ENCODE results near the gene HRH1. TPM values are rescaled to one million over a fixed set of nuclear protein-coding genes. Genes with fewer than 3 reads are reported as not detected.
"Not testable (repeated sequence)": the region's sequence is repeated elsewhere in the genome, so short reads cannot be mapped to it uniquely, and the experiment has no call there.

HRH1 gene, protein sequence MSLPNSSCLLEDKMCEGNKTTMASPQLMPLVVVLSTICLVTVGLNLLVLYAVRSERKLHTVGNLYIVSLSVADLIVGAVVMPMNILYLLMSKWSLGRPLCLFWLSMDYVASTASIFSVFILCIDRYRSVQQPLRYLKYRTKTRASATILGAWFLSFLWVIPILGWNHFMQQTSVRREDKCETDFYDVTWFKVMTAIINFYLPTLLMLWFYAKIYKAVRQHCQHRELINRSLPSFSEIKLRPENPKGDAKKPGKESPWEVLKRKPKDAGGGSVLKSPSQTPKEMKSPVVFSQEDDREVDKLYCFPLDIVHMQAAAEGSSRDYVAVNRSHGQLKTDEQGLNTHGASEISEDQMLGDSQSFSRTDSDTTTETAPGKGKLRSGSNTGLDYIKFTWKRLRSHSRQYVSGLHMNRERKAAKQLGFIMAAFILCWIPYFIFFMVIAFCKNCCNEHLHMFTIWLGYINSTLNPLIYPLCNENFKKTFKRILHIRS
- total RNA-seq (not detected), total RNA-seq (0 to 25.3 (median 1.5) reads per million in 172 experiments)
- polyA plus RNA-seq (2013, experiment 1 of 2): 0.25 TPM
- polyA plus RNA-seq (2013, experiment 2 of 2): 0.19 TPM

DNA sequence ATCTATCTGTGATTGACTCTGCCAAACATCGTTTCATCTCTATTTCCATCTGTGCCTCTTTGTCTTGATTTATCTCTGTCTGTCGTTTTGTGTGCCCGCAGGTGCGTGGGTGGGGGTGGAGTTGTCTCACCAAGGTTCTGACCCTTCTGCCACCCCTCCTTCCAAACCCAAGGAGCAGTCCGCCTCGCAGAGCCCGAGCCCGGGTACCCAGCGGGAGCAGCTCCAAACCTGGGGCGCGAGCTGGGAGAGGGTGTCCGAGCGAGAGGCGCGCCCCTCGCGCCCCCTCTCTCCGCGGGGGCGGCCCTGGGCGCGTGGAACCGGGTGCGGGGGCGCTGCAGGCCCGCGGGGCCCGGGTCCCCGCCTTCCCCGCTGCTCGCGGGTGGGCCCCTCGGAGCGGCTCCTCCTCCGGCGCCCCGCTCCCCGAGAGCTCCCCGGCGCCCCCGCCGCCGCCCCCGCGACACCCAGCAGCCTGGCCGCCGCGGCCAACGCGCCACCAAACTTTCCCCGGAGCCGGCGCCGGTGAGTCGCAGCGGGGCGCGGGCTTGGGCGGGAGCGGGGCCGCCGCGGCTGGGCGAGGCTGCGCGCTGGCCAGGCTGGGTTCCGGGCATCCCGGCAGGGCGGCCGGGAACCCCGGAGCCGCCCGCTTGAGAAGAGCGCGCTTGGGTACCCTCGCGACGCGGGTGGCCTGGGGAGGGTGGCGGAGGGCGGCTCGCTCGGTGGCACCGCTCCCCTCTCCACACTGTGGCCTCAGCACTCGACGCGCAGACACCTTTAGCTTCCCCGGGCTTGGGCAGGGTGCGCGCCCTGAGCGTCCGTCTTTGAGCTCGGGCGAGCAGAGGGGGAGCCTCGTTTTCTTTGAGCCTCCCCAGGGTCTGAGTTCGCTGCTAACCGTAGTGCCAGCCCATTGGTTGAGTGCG lies at the start of gene HRH1:
Gene HRH1, plus strand, starts transcription at position 458 of the 917 bp plus-strand sequence. CDS start 104,545 bp downstream, outside the sequence.
- CTCF ChIA-PET: no interaction called here
- H3K4me1 Mint-ChIP-seq (ENCODE audit: low read depth): no peaks in the 10 kb centered on the region
- POLR2A ChIA-PET: no interaction called here
- intact Hi-C loops (cut with DNase I, micrococcal nuclease): no loop called here
- peaks cover 28 to 58% of the 10 kb centered on the region in 2 experiments for H3K27me3 ChIP-seq (ENCODE audit: control insufficient read depth in 1 of 2, insufficient read depth in 2 of 2, low read length in 2 of 2)
- TF ChIP-seq, protein P1, sequence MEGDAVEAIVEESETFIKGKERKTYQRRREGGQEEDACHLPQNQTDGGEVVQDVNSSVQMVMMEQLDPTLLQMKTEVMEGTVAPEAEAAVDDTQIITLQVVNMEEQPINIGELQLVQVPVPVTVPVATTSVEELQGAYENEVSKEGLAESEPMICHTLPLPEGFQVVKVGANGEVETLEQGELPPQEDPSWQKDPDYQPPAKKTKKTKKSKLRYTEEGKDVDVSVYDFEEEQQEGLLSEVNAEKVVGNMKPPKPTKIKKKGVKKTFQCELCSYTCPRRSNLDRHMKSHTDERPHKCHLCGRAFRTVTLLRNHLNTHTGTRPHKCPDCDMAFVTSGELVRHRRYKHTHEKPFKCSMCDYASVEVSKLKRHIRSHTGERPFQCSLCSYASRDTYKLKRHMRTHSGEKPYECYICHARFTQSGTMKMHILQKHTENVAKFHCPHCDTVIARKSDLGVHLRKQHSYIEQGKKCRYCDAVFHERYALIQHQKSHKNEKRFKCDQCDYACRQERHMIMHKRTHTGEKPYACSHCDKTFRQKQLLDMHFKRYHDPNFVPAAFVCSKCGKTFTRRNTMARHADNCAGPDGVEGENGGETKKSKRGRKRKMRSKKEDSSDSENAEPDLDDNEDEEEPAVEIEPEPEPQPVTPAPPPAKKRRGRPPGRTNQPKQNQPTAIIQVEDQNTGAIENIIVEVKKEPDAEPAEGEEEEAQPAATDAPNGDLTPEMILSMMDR (IDR thresholded peaks at IDR 0.05): no peak
- peaks cover 4% of the 10 kb centered on the region for H3K4me1 ChIP-seq (ENCODE audit: insufficient read depth, low read length)
- no peaks in the 10 kb centered on the region for H3K9me3 ChIP-seq (ENCODE audit: control insufficient read depth in 1 of 2, insufficient read depth in 1 of 2, low read length in 2 of 2)
- H3K27ac ChIP-seq (ENCODE audit: low read depth in 1 of 2, low read length in 2 of 2): no peak within 1 kb of the TSS
- H3K4me3 Mint-ChIP-seq: no peak within 1 kb of the TSS
- peak in 1 of 14 experiments; percentile 2 for DNase-seq
- H3K4me3 ChIP-seq (ENCODE audit: low read length): no peak within 1 kb of the TSS
- H3K36me3 ChIP-seq (ENCODE audit: insufficient read depth, low read length): no peaks in the 10 kb centered on the region
- no peak for ATAC-seq (ENCODE audit: poor library complexity)
- H3K36me3 Mint-ChIP-seq (ENCODE audit: low read depth): no peaks in the 10 kb centered on the region
- H3K27me3 Mint-ChIP-seq: peaks cover 78% of the 10 kb centered on the region
- H3K9me3 Mint-ChIP-seq: no peaks in the 10 kb centered on the region
- no peak within 1 kb of the TSS for H3K27ac Mint-ChIP-seq

DNA sequence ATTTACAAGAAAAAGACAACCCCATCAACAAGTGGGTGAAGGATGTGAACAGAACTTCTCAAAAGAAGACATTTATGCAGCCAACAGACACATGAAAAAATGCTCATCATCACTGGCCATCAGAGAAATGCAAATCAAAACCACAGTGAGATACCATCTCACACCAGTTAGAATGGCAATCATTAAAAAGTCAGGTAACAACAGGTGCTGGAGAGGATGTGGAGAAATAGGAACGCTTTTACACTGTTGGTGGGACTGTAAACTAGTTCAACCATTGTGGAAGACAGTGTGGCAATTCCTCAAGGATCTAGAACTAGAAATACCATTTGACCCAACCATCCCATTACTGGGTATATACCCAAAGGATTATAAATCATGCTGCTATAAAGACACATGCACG lies 41.0 kb upstream of the HRH1 start:
- intact Hi-C loops (cut with DNase I, micrococcal nuclease); DNase-seq; H3K4me1 ChIP-seq (ENCODE audit: insufficient read depth, low read length); H3K27ac ChIP-seq (ENCODE audit: low read depth in 1 of 2, low read length in 2 of 2); H3K36me3 ChIP-seq (ENCODE audit: insufficient read depth, low read length); POLR2A ChIA-PET; H3K4me1 Mint-ChIP-seq (ENCODE audit: low read depth); H3K4me3 ChIP-seq (ENCODE audit: low read length); H3K27ac Mint-ChIP-seq; H3K27me3 ChIP-seq (ENCODE audit: control insufficient read depth in 1 of 2, insufficient read depth in 2 of 2, low read length in 2 of 2); H3K36me3 Mint-ChIP-seq (ENCODE audit: low read depth); H3K9me3 ChIP-seq (ENCODE audit: control insufficient read depth in 1 of 2, insufficient read depth in 1 of 2, low read length in 2 of 2); H3K4me3 Mint-ChIP-seq; ATAC-seq (ENCODE audit: poor library complexity); H3K9me3 Mint-ChIP-seq; CTCF ChIA-PET: not testable (repeated sequence)
- peaks cover 51% of the 10 kb centered on the region for H3K27me3 Mint-ChIP-seq

DNA sequence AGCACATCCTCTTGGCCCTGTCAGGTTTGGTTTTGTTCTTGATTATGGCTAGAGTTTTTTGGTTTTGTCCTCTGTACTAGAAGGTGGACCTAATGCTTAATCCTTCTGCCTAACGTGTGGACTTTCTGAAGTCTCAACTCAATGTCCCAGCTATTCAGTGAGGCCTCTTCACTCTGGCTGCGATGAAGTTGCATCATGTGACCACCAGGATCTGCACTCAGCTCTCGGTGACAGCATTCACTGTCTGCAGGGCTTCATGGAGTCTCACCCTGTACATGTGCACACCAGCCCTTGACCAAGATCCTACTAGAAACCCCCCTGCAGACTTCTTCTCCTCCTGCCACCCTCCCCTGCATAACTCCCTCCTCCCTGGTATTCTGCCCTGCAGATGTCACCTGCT lies 38.7 kb upstream of the HRH1 start:
- DNase-seq (no peak), ATAC-seq (ENCODE audit: poor library complexity) (no peak)
- Histone ChIP-seq H3K36me3 (ENCODE audit: insufficient read depth, low read length) (no peaks in the 10 kb centered on the region), H3K4me3 (ENCODE audit: low read length) (no peak overlapping the region), H3K27me3 (ENCODE audit: control insufficient read depth in 1 of 2, insufficient read depth in 2 of 2, low read length in 2 of 2) (peaks cover 0 to 4% of the 10 kb centered on the region in 2 experiments), H3K4me1 (ENCODE audit: insufficient read depth, low read length) (no peaks in the 10 kb centered on the region), H3K27ac (ENCODE audit: low read depth in 1 of 2, low read length in 2 of 2) (no peak overlapping the region), H3K9me3 (ENCODE audit: control insufficient read depth in 1 of 2, insufficient read depth in 1 of 2, low read length in 2 of 2) (peaks cover 0 to 9% of the 10 kb centered on the region in 2 experiments)
- TF ChIP-seq, protein P1 (IDR thresholded peaks at IDR 0.05): no peak
- Mint-ChIP-seq H3K36me3 (ENCODE audit: low read depth) (no peaks in the 10 kb centered on the region), H3K4me3 (no peak overlapping the region), H3K27ac (no peak overlapping the region), H3K27me3 (peaks cover 49% of the 10 kb centered on the region), H3K9me3 (no peaks in the 10 kb centered on the region), H3K4me1 (ENCODE audit: low read depth) (no peaks in the 10 kb centered on the region)
- ChIA-PET POLR2A (no interaction called here), CTCF (interaction anchor here (0.5 kb wide), 1 partner anchor 1166 kb away, joined by 3 read pairs; no protein-coding TSS in a partner anchor)
- intact Hi-C loops (cut with DNase I, micrococcal nuclease): no loop called here

All from CD4-positive, alpha-beta T cell (primary cell).